EH (cell line): ENCODE data around the gene PITPNC1.
"Not testable (repeated sequence)": the region's sequence is repeated elsewhere in the genome, so short reads cannot be mapped to it uniquely, and the experiment has no call there.

ENCODE experiments used
- DNase-seq: peaks from one replicate; pipeline ENCODE4 v3.0.0-alpha.2; 2015; ENCODE audit warnings: low read depth

PITPNC1 gene

DNA sequence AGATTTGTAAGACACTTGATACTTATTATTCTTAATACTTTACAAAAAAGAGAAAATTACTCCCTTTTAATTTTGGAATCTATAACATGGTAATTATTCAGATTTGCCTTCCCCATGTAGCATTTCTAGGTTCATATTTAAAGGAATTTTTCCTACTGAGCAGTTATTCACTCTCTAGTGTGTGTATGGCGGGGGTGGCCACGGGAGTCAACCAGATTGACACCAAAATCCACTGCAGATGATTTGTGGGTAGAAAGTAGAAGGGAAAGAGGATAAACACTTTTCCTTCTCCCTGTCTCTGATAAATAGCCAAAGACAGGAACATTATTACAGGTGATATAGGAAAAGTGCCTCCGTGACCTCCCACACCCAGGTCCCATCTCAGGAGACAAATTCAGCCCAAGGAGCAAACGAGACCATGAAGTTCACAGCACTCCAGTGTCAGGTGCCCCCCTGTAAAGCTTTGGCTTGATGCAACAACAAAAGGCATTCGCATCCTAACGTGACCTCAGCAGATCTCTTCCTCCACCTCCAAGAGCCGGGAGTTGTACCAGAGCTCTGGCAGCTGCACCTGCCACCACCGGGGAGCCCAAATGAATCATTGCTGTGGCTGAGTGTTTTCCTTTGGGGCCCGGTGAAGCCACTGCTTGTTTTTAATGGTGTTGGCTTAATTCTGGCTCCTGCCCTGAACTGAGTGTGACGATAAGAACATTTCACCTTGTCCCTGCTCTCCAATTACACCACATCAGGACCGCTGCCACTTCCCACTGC, 248.0 kb downstream of the PITPNC1 start:
- no peak for DNase-seq

DNA sequence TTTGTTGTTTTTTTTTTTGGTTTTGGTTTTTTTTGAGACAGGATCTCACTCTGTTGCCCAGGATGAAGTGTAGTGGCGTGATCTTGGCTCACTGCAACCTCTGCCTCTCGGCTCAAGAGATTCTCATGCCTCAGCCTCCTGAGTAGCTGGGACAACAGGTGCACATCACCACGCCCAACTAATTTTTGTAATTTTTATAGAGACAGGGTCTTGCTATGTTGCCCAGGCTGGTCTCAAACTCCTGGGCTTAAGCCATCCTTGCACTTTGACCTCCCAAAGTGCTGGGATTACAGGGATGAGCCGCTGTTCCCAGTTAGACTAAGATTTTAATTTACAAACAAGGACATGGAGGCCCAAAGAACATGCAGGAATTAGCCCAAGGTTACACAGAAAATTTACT, 248.9 kb downstream of the PITPNC1 start:
- DNase-seq: no peak

DNA sequence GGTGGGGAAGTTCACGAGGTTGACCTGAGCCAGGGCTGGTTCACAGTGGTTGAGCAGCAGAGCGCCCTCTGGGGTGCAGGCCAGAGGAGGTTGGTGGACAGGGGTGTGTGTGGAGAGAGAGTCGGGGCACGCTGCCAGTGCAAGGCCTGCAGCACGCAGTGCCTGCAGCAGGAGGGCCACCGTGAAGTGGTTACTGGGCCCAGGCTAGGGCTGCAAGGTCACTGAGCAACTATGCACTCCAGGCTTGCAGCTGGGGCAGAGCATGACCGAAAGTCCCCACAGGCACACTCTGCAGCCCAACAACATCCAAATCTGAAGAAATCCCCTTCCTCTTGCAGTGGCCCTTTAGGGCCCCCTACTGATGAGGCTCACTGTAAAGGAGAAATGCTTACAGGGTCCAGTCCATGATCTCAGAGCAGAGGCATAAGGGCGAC, 251.5 kb downstream of the PITPNC1 start:
- DNase-seq: no peak

DNA sequence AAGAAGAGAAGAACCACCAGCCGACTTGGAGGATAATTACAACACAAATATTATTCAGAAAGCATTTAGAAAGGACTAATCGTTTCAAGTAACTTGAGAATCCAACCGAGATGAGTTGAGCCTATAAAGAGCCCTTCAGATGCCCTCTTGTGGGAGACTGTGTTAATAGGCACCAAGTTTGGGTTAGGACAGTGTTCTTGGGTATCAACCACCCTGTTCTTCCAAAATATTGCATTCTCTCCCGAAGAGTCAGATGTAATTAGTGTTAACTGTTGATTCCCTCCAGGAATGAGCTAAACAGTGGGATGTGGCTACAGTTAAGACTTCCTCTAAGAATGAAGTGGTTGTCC, 252.9 kb downstream of the PITPNC1 start:
- DNase-seq: peak; percentile 68

DNA sequence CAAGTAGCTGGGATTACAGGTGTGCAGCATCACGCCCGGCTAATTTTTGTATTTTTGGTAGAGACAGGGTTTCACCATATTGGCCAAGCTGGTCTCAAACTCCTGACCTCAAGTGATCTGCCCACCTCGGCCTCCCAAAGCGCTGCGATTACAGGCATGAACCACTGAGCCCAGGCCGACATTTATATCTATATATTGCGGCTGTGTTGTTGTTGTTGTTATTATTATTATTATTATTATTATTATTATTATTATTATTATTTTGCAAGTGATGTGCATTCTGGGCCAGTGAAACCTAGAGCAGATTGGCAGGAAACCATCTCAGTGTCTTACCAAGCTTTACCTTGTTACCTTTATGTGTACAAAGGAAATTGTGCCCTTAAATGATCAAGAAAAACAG, 253.8 kb downstream of the PITPNC1 start:
- not testable (repeated sequence) for DNase-seq

DNA sequence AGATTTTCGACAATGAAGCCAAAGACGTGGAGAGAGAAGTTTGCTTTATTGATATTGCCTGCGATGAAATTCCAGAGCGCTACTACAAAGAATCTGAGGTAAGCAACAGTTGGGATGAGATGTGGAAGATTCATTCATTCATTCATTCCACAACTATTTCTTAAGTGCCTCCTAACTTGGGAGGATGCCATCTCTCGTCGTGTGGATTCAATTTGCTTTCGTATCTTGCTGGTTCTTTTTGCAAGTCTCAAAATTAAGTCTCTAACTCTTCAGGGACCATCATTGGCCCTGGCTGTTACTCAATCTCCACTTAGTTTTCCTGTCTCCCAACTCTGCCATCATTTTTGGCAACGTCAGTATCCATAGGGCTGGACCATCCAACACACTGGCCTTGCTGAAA, 255.1 kb downstream of the PITPNC1 start:
- DNase-seq: no peak

DNA sequence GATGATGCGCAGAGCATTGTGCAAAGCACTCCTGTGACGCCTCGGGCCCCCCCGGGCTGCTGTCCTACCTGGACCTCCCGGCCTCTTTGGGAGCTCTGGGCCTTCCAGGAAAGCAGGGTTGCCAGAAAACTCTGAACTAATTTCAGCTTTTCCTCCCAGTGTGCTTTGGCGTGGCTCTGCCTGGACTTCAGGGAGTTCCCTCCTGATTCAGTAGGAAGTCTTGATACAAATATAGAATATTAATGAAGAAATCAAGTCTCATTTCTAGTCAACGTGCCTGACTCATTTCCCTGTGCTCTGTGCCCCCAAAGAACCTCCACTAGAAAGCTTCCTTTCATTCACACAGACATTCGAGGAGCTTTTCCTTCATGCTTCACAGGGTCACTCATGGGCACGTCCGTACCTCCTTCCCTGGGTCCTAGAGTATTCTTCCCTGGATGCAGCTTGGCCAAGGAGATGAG, 256.7 kb downstream of the PITPNC1 start:
- DNase-seq: no peak

DNA sequence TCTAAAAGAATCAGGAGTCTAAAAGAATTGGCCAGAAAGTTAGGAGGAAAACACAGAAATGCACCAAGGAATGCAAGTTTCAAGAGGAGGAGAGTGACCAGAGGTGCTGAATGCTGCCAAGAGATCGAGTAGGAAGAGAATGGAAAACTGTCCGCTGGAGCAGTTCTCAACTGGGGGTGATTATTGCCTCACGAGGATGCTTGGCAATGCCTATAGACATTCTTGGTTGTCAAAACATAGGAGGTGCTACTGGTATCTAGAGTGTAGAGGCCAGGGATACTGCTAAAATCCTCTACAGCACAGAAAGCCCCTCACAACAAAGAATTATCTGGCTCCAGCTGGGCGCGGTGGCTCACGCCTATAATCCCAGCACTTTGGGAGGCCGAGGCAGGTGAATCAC, 258.6 kb downstream of the PITPNC1 start:
- DNase-seq: no peak

DNA sequence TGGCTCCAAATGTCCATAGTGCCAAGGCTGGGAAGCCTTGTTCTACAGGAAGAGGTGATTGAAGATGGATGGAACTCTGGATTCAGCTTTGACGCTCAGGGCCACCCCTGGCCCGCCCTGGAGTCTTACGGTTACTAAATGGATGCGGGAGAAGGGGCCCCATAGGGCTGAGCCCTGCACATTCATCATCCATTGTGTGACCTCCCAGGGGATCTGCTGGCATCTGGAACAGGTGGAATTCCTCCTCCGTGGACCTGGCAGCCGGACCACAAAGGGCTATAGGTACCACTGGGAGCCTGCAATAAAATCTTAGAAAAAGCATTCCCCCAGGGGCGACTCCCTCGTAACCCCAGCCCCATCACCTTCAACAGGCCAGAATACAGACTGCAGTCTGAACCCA, 259.2 kb downstream of the PITPNC1 start:
- no peak for DNase-seq

DNA sequence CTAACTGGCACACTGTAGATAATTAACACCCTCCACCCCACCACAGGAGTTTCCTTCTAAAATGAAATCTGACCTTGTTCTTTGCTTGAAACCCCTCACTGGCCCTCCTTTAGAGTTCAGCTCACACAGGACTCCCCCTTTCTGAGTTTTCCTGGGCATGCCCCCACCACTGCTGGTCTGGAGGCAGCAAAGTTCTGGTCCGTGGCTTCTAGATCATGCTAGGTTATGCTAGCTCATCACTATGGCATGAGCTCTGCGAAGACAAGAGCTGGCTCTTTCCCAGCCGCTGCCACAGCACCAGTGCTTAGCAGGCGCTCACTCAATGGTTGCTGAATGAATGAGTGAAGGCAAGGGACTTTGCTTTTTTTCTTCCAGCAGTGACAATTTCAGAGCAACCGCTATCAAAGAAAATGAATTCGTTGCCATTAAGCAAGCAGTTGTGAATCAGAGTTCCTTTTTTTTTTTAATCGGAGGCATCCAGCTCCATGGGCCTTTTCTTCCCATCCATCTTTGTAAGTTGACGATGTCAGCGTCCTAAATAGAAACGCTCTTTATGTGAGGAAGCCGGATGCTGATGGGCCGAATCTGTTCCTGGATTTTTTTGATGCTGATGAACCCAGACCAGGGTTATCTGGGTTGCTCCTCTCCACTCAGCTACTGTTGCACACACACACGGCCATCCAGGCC, 259.9 kb downstream of the PITPNC1 start:
- DNase-seq: peak; percentile 31

DNA sequence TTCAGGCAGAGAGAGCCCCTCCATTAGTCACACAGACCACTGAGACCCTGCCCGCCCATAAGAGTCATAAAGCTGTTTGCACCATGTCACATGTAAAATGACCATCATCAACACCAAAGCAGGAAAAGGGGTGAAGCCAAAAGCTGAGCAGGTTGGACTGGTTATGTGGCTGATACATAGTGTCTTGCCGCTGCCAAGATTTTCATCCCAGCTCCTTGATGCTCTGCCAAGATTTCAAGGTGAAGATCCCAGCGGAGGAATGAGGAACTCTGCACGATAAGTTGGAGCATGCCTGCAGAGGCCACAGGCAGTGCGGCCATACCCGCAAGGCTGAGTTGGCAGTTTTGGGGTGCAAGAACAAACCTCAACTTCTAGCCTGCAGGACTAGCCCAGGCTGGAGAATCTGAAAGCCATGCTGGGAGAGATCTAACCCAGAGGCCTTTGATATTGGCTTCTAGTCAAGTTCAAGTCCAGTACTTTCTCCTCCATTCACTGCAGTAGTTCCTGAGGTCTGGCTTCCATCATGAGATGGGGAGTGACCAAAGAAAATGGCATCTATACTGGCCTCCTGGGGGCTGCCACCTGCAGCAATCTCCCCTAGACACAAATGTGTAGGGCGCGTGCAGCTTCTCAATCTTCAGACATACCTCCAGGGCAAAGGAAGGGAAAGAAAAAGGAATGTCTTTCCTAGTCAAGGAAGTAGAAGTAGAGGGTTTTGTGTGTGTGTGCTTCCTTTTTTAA, 261.0 kb downstream of the PITPNC1 start:
- DNase-seq: no peak

DNA sequence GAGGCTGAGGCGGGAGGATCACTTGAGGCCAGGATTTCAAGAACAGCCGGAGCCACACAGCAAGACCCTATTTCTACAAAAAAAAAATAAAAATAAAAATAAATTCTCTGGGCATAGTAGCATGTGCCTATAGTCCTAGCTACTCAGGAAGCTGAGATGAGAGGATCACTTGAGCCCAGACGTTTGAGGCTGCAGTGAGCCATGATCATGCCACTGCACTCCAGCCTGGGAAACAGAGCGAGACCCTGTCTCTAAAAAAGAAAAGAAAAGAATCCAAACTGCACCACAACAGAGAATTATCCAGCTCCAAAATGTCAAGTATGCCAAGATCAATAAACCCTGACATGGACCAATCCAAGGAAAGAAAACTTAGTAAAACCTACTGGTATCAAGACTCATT, 261.8 kb downstream of the PITPNC1 start:
- DNase-seq: no peak

DNA sequence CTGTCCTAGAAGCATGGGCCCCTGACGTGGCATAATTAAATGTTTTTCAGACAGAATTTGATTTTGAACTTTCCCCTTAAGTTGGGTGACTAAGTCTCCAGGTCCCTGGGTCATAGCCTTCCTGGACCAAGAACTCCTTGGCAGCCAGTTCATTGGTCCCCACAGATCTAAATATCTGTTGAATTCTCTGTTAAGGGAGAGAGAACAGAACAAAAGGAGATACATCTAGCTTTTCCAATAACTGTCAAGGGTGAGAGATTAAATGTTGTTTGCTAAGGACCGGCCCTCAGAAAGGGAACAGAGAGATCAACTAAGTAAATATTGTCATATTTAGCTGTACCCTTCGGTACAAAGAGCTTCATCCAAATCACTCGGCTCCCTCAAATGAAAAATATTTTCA, 262.5 kb downstream of the PITPNC1 start:
- DNase-seq: no peak

DNA sequence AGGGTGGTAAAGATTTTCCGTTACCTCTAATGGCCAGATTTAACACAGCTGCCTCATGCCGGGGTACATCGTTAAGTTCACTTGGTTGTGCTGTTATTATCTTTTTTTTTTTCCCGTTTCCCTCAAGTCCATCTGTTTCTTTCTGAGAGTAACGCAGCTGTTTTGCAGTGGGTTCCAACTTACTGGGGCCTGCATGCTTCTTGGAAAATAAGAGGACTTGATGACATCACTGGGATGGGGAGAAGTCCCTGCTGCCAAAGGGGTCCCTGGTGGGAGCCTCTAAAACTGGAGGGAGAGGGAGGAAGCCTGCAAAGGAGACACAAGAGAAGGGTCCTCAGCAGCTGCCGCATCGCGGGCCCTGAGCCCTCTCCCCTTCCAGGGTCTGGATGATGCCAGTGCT, 262.9 kb downstream of the PITPNC1 start:
- no peak for DNase-seq

DNA sequence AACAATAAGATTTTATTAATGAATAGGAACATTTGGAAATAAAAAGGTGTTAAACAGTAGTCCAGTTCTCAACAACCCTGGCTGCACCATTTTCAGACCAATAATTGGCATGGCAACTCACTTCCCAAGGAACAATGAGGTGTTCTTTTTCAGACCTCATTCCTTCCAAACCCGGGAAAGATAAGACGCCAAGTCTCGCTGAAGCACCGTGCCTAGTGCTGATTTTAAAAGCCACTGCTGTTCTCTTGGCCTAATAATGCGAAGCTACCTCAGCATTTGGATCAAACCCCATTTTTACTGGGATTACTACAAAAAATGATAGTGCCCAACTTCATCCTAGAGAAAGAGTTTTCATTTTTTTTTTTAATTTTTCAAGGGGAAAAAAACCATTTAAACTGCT, 265.4 kb downstream of the PITPNC1 start:
- no peak for DNase-seq

DNA sequence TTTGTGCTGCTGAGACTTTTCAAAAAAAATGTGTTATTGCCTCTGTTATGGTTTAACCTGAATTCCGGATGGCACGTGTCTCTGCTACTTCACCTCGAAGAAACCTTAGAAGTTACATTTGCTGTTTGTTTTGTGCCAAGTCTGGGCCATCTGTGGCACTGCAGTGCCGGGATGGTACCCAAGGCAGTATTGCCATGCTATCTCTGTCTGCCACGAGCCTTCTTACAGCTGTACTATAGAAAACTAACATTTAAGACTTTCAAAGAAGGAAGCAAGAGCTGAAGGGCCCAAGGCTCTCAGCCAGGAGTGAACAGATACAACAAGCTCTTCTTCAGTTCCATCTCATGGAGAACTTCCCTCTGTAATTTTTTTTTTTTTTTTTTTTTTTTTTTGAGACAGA, 267.0 kb downstream of the PITPNC1 start:
- DNase-seq: no peak

DNA sequence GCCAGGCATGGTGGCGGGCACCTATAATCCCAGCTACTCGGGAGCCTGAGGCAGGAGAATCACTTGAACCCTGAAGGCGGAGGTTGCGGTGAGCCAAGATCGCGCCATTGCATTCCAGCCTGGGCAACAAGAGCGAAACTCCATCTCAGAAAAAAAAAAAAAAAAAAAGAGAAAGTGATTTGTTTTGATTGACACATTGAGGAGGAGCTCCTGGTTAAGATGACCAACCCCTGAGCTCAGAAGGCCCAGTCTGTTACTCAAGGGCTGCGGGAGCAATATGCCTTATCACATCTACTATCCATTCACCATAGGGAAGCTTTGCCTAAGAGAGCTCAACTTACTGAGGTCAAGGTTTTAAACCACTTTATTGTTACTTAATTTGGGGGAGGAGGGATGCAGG, 268.1 kb downstream of the PITPNC1 start:
- DNase-seq: not testable (repeated sequence)

DNA sequence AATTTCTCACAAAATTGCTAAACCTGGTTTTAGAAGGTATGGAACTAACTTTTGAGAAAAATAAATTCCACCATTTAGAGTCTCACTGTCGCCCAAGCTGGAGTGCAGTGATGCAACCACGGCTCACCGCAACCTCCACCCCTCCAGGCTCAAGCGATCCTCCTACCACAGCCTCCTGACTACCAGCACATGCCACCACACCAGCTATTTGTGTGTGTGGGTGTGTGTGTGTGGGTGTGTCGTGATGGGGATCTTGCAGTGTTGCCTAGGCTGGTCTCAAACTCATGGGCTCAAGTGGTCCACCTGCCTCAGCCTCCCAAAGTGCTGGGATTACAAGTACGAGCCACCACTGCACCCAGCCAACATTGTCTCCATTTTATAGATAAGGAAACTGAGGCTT, 269.4 kb downstream of the PITPNC1 start:
- DNase-seq: no peak

DNA sequence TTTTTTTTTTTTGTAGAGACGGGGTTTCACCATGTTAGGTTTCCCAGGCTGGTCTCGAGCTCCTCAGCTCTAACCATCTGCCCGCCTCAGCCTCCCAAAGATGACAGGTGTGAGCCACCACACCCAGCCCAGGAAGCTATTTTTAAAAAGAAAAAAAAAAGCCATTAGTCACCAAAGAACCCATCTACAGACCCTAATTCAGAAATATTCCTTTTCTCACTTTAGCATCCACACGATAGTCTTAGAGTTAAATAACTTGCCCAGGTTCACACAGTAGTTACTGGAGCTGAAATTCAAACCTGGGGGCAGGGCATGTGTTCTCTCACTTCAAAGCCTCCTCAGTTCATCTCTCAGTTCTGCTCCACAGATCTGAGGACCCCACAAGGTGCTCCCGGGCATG, 270.4 kb downstream of the PITPNC1 start:
- DNase-seq: no peak

DNA sequence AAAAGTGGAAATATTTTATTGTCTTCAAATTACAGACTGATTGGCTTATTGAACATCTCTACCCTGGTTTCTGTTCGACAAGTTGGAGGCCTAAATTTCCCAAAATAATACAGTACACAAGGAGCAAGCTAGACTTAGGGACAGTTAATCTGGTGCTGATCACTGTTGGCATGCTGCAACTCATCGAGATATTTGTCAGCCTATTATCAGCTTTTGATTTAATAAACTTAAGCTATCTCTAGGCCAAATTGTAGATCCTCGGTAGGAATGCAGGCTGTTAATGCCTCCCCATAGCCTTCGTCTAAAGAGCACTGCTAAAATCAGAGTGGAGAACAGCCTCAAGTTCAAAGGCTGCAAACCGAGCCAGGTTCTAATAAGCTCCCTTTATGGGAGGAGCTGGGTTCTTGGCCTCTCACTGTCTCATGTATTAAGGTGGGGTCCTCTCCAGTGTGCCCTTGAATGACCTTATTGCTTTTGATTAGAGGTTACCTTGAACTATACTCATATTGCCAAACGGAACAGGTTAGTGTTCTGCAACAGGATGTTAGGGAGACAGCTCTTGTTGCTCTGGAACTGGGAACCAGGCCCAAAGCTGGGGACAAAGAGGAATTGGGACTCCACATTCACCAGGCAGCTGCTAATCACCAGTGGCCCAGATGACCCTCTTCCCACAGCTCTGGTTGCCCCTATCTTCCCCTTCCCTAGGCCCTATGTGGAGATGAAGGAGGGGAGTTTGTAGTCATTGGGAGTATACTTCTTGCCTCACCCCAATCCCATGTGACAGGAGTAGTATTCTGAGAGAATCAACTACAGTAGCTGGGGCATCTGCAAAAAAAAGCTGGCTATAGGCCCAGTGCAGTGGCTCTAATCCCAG, 271.2 kb downstream of the PITPNC1 start:
- no peak for DNase-seq

DNA sequence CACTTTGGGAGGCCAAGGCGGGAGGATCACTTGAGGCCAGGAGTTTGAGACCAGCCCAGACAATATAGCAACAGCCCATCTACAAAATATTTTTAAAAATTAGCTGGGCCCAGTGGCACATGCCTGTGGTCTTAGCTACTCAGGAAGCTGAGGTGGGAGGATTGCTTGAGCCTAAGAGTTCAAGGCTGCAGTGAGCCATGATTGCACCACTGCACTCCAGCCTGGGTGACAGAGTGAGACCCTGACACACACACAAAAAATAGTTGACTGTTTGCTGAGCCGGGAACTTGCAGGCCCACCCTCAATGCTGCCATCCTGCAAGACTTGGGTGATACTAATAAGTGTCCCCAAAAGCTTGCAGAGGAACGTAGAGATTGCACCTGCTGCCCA, 271.8 kb downstream of the PITPNC1 start:
- not testable (repeated sequence) for DNase-seq

DNA sequence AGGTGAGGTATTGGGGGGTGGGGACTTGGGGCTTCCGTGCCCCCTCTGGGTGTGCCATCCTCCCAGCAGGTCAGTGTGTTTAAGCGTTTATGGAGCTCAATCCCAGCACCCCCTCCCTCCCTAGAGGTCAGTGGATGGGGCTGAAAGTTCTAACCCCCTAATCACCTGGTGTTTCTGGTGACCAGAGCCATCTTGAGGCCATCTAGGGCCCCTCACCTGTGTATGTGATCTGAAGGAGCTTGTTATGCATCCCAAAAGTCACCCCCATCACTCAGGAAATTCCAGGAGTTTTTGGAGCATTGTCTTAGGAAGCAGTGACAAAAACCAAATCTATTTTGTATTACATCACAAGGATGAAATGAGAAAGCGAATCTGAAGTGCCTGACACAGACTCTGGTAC, 272.8 kb downstream of the PITPNC1 start:
- DNase-seq: no peak
